GM19238 (cell line): ENCODE results near the gene SGIP1.
"Not testable (repeated sequence)": the region's sequence is repeated elsewhere in the genome, so short reads cannot be mapped to it uniquely, and the experiment has no call there.

Experiments used
- DNase-seq: peaks from one replicate; pipeline ENCODE4 v3.0.0; 2011; ENCODE audit warnings: low spot score; ENCODE audit not compliant: insufficient read length

The SGIP1 gene

DNA sequence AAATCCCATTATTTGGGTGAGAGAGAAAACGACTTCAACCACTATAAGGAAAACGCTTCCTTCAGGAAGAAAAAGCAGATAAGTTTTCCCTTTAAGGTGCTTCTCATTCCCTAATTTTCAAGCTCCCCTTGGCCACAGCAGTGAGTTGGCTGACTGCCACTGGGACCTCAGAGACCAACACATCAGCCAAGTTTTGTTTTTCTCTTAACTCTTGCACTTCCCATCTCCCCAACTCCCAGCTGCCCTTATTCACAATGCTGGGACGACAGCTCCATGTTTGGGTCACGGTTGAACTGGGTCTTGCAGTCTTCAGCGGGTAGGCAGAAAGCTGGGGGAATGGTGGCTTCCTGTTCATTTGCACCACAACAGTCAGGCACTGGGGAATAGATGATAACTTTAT lies 18.9 kb downstream of the SGIP1 start:
- DNase-seq, result no peak

DNA sequence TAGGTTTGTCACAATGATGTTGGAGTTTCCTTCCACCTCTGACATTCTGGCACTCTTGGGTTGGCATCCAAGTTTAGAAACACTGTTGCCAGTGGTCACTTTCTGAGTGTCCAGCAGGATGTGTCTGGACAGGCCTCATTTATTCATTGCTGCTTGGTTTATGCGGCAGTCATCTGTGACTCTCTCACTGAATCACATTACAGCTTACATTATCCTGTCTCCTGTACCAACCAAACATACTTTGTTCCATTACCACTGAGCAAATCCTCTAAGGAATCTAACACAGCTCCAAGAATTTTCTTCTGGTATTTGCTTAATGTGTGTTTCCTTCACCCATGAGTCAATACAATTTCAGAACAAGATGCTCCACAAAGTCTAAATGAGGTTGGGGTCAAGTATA lies 19.9 kb downstream of the SGIP1 start:
- no peak for DNase-seq

GRCh38 chr1:66556161-66556611 lies 22.2 kb downstream of the SGIP1 start:
- no peak for DNase-seq

- DNase-seq, result no peak
Observed at GRCh38 chr1:66557157-66557556, 23.2 kb downstream of the SGIP1 start.

DNA sequence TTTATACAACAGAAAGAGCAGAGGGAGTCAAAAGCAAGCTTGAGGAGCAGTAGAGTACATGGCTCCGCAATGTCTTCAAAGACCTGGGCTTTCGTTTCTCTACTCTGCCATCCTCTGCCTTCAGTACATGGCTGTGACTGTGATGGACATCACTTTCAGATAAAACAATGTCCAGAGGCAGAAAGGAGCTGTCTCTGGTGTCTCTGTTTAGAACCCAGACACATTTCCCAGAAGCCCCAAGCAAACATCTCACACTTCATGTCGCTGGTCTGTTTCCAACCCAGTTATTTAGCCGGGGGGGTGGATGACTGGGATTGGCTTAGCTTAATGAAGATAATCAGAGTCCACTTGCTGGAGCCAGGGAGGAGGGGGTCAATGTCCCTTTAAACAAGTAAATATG lies 25.6 kb downstream of the SGIP1 start:
- DNase-seq, result no peak

GRCh38 chr1:66562561-66562960 lies 28.6 kb downstream of the SGIP1 start:
- DNase-seq, result no peak

GRCh38 chr1:66563094-66563800 lies 29.3 kb downstream of the SGIP1 start:
- no peak for DNase-seq

DNA sequence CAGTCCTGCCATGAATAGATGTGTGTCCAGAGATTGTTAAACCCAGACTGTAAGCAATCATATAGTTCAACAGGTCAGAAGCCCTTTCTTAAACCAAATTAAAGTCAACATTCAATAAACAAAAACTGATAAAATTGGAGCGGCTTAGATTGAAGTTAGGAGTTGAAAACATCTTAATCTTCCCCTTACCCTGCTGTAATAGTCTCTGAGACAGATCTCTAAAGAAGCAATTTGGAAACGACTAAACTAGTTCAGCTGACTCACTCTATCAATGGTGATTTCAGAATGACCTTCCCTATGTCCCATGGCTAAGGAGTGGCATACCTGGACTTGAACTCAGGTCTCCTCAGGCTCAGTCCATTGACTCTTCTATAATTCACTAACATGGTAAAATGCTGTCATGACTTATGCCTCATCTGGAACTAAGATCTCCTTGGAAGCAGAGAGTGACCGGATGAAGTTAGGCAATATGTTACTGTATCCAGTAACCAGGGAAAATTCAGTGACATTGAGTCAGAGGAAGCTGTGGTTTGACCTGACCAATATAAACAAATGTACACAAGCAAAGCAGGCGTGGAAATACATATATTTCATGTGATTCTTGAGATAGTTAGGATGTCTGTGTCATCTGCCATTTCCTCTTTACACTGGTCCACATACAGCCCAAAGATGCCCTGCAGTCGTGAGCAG lies 30.1 kb downstream of the SGIP1 start:
- no peak for DNase-seq

GRCh38 chr1:66570196-66570595 lies 36.2 kb downstream of the SGIP1 start:
- DNase-seq, result no peak

GRCh38 chr1:66571789-66572188 lies 37.8 kb downstream of the SGIP1 start:
- no peak for DNase-seq

- DNase-seq, result no peak
Observed at GRCh38 chr1:66575739-66576138, 41.8 kb downstream of the SGIP1 start.

DNA sequence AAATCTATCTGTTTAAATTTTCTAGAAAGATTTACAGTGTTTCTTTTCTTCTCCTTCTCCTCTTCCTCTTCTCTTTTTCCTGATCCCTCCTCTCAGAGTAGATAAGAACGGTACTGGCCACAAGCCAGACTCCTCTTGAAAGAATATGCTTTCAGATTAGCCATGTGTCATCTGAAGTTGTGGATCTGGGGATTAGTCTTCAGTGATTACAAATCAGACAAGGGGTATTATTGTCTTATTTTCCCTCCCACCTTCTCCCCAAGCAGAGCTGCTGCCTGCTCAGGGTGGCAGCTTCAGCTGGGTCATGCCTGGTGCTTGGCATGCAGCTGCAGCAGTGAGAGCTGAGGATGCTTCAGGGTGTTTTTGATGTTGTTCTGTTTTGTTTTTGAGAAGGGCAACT lies 42.7 kb downstream of the SGIP1 start:
- DNase-seq, result no peak

DNA sequence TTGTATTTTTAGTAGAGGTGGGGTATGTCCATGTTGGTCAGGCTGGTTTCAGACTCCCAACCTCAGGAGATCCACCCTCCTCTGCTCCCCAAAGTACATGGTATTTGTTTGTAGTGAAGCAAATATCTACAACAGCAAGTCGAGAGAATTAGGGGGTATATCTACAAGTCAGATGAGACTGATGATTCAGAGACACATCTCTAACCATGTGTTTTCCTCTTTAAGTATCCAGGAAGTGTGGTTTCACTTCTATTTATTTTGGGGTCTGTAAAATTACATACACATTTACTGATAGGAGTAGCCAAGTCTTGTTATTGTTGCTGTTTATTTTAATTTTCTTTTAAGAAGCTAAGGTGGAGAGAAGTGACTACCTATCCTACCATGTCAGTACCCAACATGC lies 44.9 kb downstream of the SGIP1 start:
- no peak for DNase-seq

DNA sequence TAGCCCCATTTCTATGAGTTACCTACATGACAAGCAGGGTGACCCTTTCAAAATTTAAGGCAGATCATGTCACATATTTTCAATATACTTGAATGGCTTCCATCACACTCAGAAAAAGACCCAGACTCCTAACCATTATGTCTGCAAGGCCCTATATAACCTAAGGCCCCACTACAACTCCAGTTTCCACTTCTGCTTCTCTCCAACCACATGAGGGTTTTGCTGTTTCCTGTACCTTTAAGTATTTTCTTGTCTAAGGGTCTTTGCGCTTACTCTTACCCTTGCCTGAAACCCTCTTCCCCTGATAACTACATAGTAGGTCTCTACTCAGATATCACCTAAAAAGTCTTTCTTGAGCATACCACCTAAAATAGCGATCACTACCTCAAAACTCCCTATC lies 46.1 kb downstream of the SGIP1 start:
- DNase-seq, result no peak

GRCh38 chr1:66583021-66583420 lies 49.1 kb downstream of the SGIP1 start:
- DNase-seq, result no peak

GRCh38 chr1:66585002-66585401 lies 51.0 kb downstream of the SGIP1 start:
- no peak for DNase-seq

DNA sequence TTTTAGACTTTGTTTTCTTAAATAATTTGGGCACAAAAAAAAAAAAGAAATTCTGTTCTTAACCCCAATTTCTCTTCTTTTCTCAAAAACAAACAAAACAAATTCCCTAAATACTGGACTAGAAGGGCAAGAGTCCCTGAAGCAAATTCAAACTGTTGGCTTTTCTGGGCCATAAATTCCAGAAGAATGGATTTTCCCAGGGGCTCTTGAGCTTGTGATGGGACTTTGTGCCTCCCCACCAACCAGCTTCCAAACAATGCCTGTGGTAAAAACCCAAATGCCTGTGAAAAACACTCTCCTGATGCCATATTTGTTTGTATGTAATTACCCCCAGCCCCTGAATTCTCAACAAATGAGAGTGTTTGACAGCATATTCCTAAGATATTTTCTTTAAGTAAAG lies 55.4 kb downstream of the SGIP1 start:
- DNase-seq, result no peak

DNA sequence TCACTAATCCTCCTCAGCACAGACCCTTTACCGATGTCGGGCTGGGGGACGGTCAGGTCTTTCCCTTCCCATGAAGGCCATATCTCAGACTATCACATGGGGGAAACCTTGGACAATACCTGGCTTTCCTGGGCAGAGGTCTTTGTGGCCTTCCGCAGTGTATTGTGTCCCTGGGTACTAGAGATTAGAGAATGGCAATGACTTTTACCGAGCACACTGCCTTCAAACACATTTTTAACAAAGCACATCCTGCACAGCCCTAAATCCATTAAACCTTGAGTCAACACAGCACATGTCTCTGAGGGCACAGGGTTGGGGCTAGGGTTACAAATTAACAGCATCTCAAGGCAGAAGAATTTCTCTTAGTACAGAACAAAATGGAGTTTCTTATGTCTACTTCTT lies 58.2 kb downstream of the SGIP1 start:
- DNase-seq, result not testable (repeated sequence)

GRCh38 chr1:66596191-66596590 lies 62.2 kb downstream of the SGIP1 start:
- DNase-seq, result no peak

GRCh38 chr1:66597500-66597899 lies 63.5 kb downstream of the SGIP1 start:
- no peak for DNase-seq

DNA sequence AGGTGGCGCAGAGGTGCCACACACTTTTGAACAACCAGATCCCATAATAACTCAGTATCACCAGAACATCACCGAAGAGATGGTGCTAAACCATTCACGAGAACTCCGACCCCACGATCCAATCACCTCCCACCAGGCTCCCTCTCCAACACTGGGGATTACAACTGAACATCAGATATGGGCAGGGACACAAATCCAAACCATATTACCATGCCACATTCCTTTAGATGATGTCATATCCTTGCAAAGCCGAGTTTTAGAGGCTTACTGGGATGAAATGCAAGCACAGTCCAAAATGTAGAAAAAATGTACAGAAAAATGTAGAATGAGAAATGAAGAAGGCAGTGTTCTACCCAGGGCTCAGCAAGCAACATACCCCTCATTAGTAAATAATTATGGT lies 64.7 kb downstream of the SGIP1 start:
- DNase-seq, result no peak

DNA sequence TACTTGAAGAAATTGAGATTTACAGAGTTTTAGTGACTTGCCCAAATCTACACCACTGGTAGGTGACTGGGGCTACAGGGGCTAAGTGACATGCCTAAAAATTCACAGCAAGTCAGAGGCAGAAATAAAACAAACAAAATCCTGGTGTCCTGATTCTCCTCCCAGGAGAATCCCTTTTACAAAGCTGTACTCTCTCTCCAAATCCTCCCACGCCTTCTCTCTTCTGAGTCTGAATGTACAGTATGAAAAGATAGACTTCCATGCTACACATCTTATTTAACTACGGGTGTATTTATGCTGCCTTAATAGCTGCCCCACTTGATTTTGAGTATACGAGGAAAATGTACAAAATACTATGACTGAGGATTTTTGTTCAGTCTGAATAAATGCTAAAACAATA lies 65.4 kb downstream of the SGIP1 start:
- no peak for DNase-seq
